ENCODE data around the gene TDRD1.

The TDRD1 gene

GRCh38 chr10:114179747-114180146 lies 594 bp downstream of the TDRD1 start:
- DNase-seq = no peak

GRCh38 chr10:114180937-114181336 lies 1.8 kb downstream of the TDRD1 start:
- no peak for DNase-seq

GRCh38 chr10:114181971-114182370 lies 2.8 kb downstream of the TDRD1 start:
- DNase-seq = no peak

GRCh38 chr10:114183563-114183962 lies 4.4 kb downstream of the TDRD1 start:
- no peak for DNase-seq

GRCh38 chr10:114184276-114184675 lies 5.1 kb downstream of the TDRD1 start:
- DNase-seq = no peak

GRCh38 chr10:114188001-114188400 lies 8.8 kb downstream of the TDRD1 start:
- no peak for DNase-seq

GRCh38 chr10:114188900-114189299 lies 9.7 kb downstream of the TDRD1 start:
- no peak for DNase-seq

- DNase-seq = no peak
Measured at GRCh38 chr10:114189700-114190099, 10.5 kb downstream of the TDRD1 start.

GRCh38 chr10:114195079-114195478 lies 15.9 kb downstream of the TDRD1 start:
- DNase-seq = no peak

GRCh38 chr10:114199239-114199638 lies 20.1 kb downstream of the TDRD1 start:
- no peak for DNase-seq

GRCh38 chr10:114202812-114203211 lies 23.7 kb downstream of the TDRD1 start:
- no peak for DNase-seq

GRCh38 chr10:114206902-114207301 lies 27.7 kb downstream of the TDRD1 start:
- no peak for DNase-seq

- DNase-seq = no peak
Measured at GRCh38 chr10:114207349-114207748, 28.2 kb downstream of the TDRD1 start.

- no peak for DNase-seq
Measured at GRCh38 chr10:114208351-114208750, 29.2 kb downstream of the TDRD1 start.

GRCh38 chr10:114212153-114212552 lies 33.0 kb downstream of the TDRD1 start:
- DNase-seq = no peak

- no peak for DNase-seq
Measured at GRCh38 chr10:114215033-114215432, 35.9 kb downstream of the TDRD1 start.

GRCh38 chr10:114220281-114220680 lies 41.1 kb downstream of the TDRD1 start:
- no peak for DNase-seq

GRCh38 chr10:114221235-114221634 lies 42.1 kb downstream of the TDRD1 start:
- DNase-seq = no peak

GRCh38 chr10:114223066-114223465 lies 43.9 kb downstream of the TDRD1 start:
- DNase-seq = no peak

- DNase-seq = no peak
Measured at GRCh38 chr10:114228156-114228555, 49.0 kb downstream of the TDRD1 start.

- DNase-seq = no peak
Measured at GRCh38 chr10:114232561-114233176, 53.5 kb downstream of the TDRD1 start.

GRCh38 chr10:114233482-114233881 lies 54.3 kb downstream of the TDRD1 start:
- DNase-seq = no peak

- no peak for DNase-seq
Measured at GRCh38 chr10:114234132-114234531, 55.0 kb downstream of the TDRD1 start.

GRCh38 chr10:114239117-114239993 lies 60.2 kb downstream of the TDRD1 start, which contains the start of gene VWA2:
Gene VWA2 (plus strand): TSS chr10:114239254. CDS start chr10:114248714, 9,460 bp downstream.
- no peak for DNase-seq

All from HCEC 1CT (cell line).